HEK293 (cell line): ENCODE data around the gene PRKCE.

ENCODE experiments used
- CTCF ChIP-seq: fragments of 450-650 bp; formaldehyde crosslinking; IDR thresholded peaks from 2 replicates; pipeline ENCODE4 v1.5.1; 2016; ENCODE audit warnings: missing biosample characterization, missing genetic modification characterization
- GLI4 ChIP-seq: fragments of 450-650 bp; formaldehyde crosslinking; IDR thresholded peaks from 2 replicates; pipeline ENCODE4 v1.5.1; 2016; ENCODE audit warnings: missing biosample characterization, missing genetic modification characterization
- PATZ1 ChIP-seq: fragments of 450-650 bp; formaldehyde crosslinking; IDR thresholded peaks from 2 replicates; pipeline ENCODE4 v1.5.1; 2016; ENCODE audit warnings: missing biosample characterization, missing genetic modification characterization
- SP2 ChIP-seq: fragments of 450-650 bp; formaldehyde crosslinking; IDR thresholded peaks from 2 replicates; pipeline ENCODE4 v1.5.1; 2016; ENCODE audit warnings: missing biosample characterization, missing genetic modification characterization
- TCF7L2 ChIP-seq: IDR thresholded peaks from 2 replicates; pipeline ENCODE4 v1.6.1; 2011; ENCODE audit warnings: low read depth, mild to moderate bottlenecking, inconsistent platforms, low read length, moderate library complexity, borderline replicate concordance
- ZBTB21 ChIP-seq: fragments of 450-650 bp; formaldehyde crosslinking; IDR thresholded peaks from 2 replicates; pipeline ENCODE4 v1.5.1; 2017; ENCODE audit warnings: missing biosample characterization, missing genetic modification characterization
- ZNF16 ChIP-seq: fragments of 450-650 bp; formaldehyde crosslinking; IDR thresholded peaks from 2 replicates; pipeline ENCODE4 v1.5.1; 2016; ENCODE audit warnings: low read depth, missing biosample characterization, missing genetic modification characterization
- ZNF184 ChIP-seq: fragments of 450-650 bp; IDR thresholded peaks from 2 replicates; pipeline ENCODE4 v1.5.1; 2018; ENCODE audit warnings: missing biosample characterization, mild to moderate bottlenecking, missing genetic modification characterization
- ZNF404 ChIP-seq: fragments of 450-650 bp; formaldehyde crosslinking; IDR thresholded peaks from 2 replicates; pipeline ENCODE4 v1.5.1; 2017; ENCODE audit warnings: missing biosample characterization, missing genetic modification characterization

GRCh38 chr2:45935791-45936622, 284.5 kb downstream of the PRKCE start:
- TF ChIP-seq CTCF (tag by site-specific recombination), result peak; percentile 69; the same call in 1 of the 2 replicates
- peak; percentile 50 for TF ChIP-seq PATZ1 (tag by site-specific recombination)
- no peak for TF ChIP-seq ZNF16 (tag by site-specific recombination)
- no peak for TF ChIP-seq ZNF184 (tag by site-specific recombination)
- no peak for TF ChIP-seq GLI4
- TF ChIP-seq TCF7L2, result no peak
- TF ChIP-seq SP2 (tag by site-specific recombination), result no peak
- no peak for TF ChIP-seq ZNF404
- no peak for TF ChIP-seq ZBTB21 (tag by site-specific recombination)
